ENCODE data around the gene AMMECR1.
A peak's percentile ranks its signal among the peaks of the same experiment; 100 is the strongest.

Gene AMMECR1

DNA sequence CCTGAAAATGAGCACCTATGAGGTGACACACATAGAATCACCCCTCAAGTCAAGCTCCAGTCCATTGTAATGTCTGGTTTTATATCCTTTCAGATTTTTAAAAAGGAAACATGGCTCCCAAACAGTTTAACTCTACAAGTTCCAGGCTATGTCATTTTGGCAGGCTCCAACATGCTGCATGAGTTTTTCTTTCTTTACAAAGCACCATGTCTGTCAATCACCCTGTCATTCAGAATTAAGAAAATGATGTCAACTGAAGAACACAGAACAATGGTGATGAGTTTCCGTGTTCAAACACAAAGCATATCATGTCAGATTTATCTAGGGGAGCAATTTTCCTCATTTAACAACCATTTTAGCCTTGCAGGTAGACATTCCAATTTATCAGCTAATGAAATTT is 106.5 kb downstream of the AMMECR1 start:
- DNase-seq (ENCODE audit: low spot score) = no peak

- no peak for DNase-seq (ENCODE audit: low spot score)
Measured at GRCh38 chrX:110210417-110211139, 107.3 kb downstream of the AMMECR1 start.

DNA sequence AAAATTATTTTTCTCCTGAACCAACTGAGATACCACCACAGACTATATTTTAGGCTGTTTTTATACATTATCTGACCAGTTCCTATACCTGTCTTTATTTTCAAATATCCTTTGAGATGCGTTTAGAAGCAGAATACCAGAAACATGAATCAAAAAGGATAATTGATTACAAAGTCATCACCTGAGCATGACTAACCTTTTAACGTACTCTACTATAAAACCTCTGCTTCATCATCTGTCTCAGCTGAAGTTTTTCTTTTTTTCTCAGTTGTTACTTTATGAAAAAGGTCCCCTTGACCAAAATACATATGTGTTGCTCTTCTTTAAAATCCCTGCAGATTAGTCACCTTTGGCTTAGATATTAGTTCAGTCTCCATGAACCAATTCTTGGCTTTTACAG is 109.8 kb downstream of the AMMECR1 start:
- no peak for DNase-seq (ENCODE audit: low spot score)

DNA sequence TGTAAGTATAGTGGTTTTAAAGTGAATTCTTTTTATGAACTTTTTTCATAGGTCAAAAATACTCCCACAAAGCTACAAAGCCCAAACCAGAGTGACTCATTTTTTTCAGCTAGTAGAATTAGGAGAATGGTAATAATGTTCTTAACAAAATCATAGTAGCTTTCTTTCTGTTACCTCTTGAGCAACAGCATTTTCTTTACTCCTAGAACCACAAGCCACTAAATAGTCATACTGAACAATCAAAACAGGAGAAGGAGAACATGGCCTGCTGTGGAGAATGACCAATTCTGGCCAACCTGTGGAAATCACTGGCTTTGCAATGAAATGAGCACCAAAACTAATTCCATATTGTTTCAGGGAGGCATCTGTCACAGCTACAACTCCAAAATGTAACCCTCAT is 112.9 kb downstream of the AMMECR1 start:
- DNase-seq (ENCODE audit: low spot score) = no peak

- DNase-seq (ENCODE audit: low spot score) = no peak
Measured at GRCh38 chrX:110201799-110202198, 116.1 kb downstream of the AMMECR1 start.

DNA sequence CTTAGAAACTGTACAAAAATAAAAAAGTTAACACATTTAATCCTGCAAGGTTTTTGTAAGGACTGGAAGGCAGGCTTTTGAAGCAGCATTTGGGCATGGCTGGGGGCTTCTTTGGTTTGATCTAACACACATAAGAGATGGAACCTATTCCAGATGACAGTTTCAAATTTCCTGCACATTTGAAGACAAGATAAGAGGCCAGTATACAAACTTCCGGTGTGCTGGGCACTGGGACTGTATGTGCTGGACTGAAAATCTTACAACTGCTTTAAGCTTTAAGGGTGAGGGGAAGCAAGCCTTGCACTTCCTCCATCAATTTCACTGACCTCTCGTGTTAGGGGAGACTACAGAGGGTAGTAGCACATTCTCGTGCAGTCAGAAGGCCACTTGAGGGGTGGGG is 122.9 kb downstream of the AMMECR1 start:
- DNase-seq (ENCODE audit: low spot score) = no peak

DNA sequence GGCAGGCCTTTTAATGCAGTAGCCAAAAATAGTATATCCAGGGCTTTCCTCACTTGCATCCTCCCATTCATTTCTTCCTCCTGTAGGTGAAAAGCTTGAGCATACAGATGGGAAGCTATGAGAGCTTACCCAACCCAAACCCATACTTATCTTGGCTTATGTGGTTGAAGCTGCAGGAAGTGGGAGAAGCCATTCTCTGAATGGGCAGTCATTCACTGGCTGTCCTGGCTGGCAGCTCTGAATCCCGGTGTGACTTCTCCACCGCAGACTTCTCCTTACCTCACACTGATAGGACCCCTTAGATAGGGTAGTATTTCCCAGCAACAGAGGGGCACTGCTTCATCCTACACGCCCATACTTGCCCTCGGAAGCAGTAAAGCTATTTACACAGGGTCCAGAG is 125.4 kb downstream of the AMMECR1 start:
- DNase-seq (ENCODE audit: low spot score) = no peak

- DNase-seq (ENCODE audit: low spot score) = no peak
Measured at GRCh38 chrX:110188701-110189558, 129.0 kb downstream of the AMMECR1 start.

- DNase-seq (ENCODE audit: low spot score) = no peak
Measured at GRCh38 chrX:110183314-110183713, 134.6 kb downstream of the AMMECR1 start.

DNA sequence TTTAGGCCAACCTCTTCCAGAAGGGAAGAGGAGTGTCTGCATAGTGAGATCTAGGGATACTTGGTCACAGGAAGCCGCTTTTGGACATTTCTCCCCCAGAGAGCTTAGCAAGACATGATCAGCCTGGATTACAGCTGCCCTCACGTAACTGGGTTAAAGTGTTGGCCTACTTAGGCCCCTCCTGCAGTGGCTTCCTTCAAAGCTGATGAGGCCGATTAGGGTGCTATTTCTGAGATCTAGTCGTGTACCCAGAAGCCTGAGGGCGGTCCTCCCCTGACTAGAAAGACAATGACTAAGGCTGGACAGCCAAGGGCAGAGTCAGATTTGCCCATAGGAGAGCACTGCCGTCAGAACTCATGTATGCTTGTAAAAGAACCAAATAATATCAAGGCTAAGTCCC is 135.0 kb downstream of the AMMECR1 start:
- no peak for DNase-seq (ENCODE audit: low spot score)

DNA sequence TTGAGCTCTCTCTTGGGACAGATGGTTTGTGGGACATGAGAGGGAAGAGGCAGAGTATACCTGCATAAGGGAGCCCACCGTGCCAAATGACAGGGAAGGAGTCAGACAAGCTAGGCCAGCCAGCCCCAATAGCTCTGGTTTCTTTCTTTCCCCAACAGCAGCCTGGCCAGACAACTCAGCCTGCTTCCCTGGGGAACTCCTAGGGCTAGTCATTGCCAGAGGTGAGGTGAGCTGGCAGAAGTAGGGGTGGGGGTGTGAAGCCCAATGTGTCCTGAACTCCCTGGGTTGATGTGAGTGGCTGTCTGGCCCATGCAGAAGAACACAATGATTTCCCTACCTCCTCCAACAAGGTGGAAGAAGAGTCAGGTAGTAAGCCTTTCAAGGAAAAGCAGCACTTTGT is 135.5 kb downstream of the AMMECR1 start:
- no peak for DNase-seq (ENCODE audit: low spot score)

DNA sequence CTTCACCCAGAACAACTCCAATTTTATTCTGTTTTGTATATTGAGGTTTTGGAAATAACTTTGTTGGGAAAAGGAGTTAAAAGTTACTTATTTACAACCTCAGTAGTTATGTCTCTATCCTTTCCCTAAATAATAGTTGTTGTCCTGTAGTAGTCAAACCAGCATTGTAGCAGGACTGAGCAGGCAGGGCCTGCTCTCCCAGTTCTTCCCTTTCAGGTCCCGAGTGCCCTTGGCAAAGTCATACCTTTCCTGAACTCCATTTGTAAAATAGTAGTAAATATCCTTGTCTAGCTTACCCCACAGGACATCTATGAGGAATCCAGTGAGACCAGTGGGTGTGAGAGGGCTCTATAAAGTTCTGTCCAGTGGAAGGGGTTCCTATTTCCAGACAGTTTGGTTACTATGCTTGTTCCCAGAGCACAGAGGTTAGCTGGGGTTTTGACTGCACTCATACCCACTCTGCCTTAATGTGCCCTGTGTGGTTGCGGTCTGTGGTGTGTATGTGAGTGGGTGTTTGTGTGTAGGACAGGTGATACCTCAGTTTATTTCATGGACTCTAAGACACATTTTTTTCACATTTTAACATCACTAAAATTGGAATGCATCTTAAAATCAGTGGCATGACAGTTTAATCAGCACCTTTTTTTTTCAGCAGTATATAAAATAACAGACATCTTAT is 136.3 kb downstream of the AMMECR1 start:
- DNase-seq (ENCODE audit: low spot score) = no peak

GRCh38 chrX:110180928-110181310 is 137.0 kb downstream of the AMMECR1 start:
- DNase-seq (ENCODE audit: low spot score) = no peak

- no peak for DNase-seq (ENCODE audit: low spot score)
Measured at GRCh38 chrX:110180176-110180927, 137.5 kb downstream of the AMMECR1 start.

DNA sequence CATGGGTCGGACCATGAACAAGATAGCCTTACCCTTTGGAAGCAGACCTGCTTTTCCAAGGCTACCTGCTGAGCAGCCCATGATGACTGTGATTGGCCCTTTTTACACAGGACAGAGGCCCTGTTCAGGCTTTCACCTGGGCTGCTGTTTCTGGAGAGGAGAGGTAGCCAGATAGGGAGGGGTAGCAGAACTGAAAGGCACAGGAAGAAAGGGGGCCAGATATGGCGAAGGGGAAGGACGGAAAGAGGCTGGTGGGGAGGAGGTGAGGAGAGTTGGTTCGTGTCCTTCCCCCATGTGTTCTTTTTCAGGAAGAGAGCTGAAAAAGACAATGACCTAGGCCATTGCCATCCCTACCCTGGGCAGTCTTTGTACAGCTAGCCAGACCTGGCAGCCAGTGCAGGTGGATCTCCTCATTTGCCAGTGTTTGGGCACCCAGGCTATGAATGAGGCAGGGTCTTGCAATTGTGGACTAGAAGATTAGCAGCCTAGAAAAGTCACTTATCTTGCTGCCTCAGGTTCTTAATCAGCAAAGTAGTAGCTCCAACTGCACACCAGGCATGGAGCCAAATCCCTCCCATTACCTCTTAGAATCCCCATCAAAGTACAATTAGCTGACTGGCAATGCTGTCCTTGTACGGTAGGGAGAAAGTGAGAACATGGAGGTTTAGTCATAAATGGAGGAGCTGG is 139.6 kb downstream of the AMMECR1 start:
- no peak for DNase-seq (ENCODE audit: low spot score)

DNA sequence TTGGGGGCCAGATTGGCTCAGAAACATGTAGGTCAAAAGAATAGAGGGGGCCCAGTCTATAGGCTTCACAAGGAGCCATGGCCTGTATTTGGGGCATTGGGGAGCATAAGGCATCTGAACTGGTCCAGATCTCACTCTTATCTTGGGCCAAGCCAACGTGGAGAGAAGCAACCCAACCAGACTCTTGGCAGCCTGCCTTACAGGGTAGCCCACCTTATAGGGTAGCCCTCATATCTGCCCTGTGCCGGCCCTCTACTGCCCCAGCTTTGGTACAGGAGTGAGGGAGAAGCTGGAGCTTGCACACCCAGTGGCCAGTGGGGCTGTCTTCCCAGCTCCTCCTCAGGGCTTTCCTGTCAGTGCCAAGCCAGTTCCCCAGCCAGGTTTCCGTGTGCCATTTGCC is 142.2 kb downstream of the AMMECR1 start:
- DNase-seq (ENCODE audit: low spot score) = no peak

DNA sequence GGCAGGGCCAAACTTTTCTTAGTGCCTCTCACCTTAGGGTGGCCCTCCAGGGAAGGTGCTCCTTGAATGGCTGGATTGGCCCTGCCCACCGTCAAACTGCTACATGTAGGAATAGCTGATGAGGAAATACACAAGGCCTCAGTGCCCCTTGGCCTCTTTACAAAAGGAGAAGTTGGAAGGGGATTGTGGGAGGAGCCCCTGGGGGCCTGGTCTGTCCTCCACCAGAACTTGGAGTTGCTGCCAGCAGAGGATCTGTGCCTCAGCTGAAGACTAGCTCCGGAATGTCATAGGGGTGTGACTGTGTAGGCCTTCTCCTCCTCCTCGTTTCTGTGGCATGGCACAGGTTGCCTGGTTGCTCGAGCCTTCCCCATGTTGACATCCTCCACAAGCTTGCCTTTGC is 142.7 kb downstream of the AMMECR1 start:
- DNase-seq (ENCODE audit: low spot score) = no peak

GRCh38 chrX:110173192-110174175 is 144.4 kb downstream of the AMMECR1 start:
- no peak for DNase-seq (ENCODE audit: low spot score)

GRCh38 chrX:110172215-110172614 is 145.7 kb downstream of the AMMECR1 start:
- DNase-seq (ENCODE audit: low spot score) = peak; percentile 71

DNA sequence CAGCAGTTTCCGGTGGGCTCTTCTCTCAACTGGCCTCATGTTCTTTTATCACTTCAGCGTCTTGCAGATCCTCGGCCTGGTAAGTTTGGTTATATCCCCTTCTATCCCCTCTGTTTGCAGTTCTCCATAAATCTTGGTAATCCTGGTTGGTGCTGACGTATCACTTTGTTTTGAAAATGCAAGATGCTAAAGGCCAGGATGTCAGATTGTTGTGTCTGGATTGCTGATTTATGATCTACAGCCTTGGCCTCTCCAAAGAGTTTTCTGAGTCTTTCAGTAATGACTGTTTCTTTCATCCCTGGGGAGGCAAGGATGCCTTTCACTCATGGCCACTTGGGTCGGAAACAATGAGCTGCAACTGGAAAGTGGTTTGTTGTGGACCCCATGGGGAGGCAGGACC is 146.4 kb downstream of the AMMECR1 start:
- no peak for DNase-seq (ENCODE audit: low spot score)

Data from germinal center (tissue), 1 donor.